GM18951 (cell line): Measurements from ENCODE around the gene ADPGK.
"Not testable (repeated sequence)": the region's sequence is repeated elsewhere in the genome, so short reads cannot be mapped to it uniquely, and the experiment has no call there.

Experiments
- POLR2A ChIP-seq: IDR thresholded peaks from 4 replicates; pipeline ENCODE4 v1.6.1; 2011; ENCODE audit warnings: mild to moderate bottlenecking; ENCODE audit not compliant: insufficient read length, insufficient read depth; ENCODE audit errors: extremely low read depth
- in situ Hi-C: fragments of 300-500 bp; cut with MboI; formaldehyde crosslinking; loops from one replicate; pipeline ENCODE4 v1.12.0; 2022; ENCODE audit warnings: low sequenced_read_pairs, mixed read lengths, inconsistent platforms; ENCODE audit not compliant: unreplicated experiment

ADPGK gene

DNA sequence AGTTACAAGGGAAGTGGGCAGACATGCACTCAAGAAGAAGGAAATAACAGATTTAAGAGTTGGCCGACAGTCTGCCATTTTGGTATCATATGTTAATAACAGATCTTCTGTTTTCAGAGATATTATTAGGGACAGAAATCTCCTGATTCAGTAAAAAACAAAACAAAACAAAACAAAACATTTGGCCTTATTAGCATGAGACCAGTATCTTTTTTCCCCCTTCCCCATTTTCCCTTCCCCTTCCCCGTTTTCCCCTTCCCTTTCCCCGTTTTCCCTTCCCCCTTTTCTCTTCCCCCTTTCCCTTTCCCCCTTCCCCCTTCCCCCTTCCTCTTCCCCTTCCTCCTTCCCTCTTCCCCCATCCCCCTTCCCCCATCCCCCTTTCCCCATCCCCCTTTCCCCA, 58.1 kb downstream of the ADPGK start:
- in situ Hi-C loops = no loop called here
- TF ChIP-seq POLR2A = no peak

DNA sequence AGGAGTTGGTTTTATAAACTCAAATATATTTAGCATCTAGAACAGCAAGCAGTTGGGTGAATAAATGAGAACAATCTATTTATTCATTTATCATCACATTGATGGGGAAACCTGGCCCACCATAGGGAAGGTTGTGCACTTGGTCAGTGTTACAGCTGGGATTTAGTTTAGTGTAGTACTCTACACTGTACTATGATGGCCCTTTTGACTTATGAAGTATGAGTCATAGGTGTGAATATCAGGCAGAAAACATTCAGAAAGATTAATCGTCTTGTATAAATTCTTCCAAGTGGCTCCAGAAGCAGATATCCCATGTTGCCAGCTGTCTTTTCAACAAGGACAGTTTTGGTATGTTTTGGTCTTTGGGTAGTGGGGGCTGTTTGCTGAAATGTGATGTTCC, 59.5 kb downstream of the ADPGK start:
- TF ChIP-seq POLR2A = no peak
- in situ Hi-C loops = no loop called here

GRCh38 chr15:72722071-72722696, 61.4 kb downstream of the ADPGK start:
- in situ Hi-C loops = no loop called here

GRCh38 chr15:72708551-72709303, 74.8 kb downstream of the ADPGK start:
- in situ Hi-C loops = not testable (repeated sequence)

More at GRCh38 chr15:72722071-72722696, 61.4 kb downstream of the ADPGK start:
- no peak for TF ChIP-seq POLR2A

DNA sequence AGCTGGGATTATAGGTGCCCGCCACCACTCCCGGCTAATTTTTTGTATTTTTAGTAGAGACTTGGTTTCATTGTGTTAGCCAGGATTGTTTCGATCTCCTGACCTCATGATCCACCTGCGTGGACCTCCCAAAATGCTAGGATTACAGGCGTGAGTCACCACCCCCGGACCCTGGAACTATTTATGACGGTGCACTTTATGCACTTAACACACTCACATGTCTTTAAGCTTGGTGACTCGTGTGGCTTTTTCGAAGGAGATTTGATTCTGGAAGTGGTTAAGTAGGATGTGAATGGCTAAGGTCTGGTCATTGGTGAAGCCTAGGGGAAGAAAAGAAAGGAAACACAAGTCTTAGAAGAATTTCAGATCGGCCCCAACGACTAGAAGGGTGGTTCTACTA, 77.3 kb downstream of the ADPGK start:
- in situ Hi-C loops = no loop called here
- no peak for TF ChIP-seq POLR2A
